ENCODE results near the gene SERPINA6.

GRCh38 chr14:94338023-94338422, 14.9 kb upstream of the SERPINA6 start:
- TF ChIP-seq POLR2A (IDR thresholded peaks at IDR 0.05) (no peak), CTCF (IDR thresholded peaks at IDR 0.05) (no peak)

All from thyroid gland (tissue), 4 donors.